ENCODE measurements around the gene CDH4. TPM values are rescaled to one million over a fixed set of nuclear protein-coding genes. Genes with fewer than 3 reads are reported as not detected.

CDH4 gene
- total RNA-seq, 1 experiment from 2014 or later = not detected

DNA sequence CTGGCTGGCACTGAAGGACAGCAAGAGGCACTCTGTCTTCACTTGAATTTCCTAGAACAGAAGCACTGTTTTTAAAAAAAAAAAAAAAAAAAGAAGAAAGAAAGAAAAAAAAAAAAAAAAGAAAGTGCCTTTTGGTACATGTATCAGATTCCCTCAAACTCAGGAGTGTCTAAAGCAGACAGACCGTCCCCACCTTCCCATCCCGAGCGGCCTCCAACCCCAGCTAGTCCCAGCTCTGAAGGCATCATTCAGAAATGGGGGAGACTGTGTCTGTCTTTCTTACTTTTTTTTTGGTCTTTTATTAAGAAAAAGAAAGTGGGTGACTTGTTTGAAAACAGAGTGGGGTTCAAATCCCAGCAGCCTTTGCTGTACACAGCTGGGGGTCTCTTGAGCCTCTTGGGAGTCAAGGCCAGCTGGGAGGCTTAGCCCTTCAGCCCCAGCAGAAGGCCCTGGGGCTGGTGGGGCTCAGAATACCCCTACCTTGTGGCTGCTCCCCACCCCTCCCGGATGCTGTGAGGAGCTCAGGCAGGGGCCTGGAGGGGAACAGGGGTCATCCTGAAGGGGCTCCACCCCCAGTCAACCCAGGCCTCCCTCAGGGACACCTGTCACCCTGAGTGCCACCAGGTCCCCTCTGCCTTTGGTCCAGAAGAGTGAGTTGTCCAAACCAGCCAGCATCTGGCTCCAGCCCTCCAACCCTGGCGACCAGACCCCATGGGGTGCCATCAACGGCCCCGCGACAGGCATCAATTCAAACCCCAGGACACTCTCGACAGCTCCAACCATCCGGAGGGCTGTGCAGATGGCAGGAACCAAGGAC, 685.3 kb downstream of the CDH4 start:
- no peak overlapping the region for H3K4me3 Mint-ChIP-seq (ENCODE audit: unreplicated experiment)
- H3K27me3 Mint-ChIP-seq (ENCODE audit: insufficient read depth, unreplicated experiment) = peaks cover 3% of the 10 kb centered on the region
- DNase-seq = no peak
- H3K36me3 ChIP-seq (ENCODE audit: control insufficient read depth, insufficient read depth, low read length) = no peaks in the 10 kb centered on the region
- no peak overlapping the region for H3K4me3 ChIP-seq (ENCODE audit: low read depth, low read length)
- ChIA-PET POLR2A (no interaction called here), CTCF (interaction anchor here (0.7 kb wide), 1 partner anchor 989 kb away, joined by 3 read pairs; no protein-coding TSS in a partner anchor)
- intact Hi-C loops (cut with micrococcal nuclease; ENCODE audit: unreplicated experiment) = no loop called here
- H3K9me3 ChIP-seq = no peaks in the 10 kb centered on the region
- H3K4me1 Mint-ChIP-seq (ENCODE audit: low read depth, unreplicated experiment) = peaks cover 7% of the 10 kb centered on the region
- peaks cover 8% of the 10 kb centered on the region for H3K36me3 Mint-ChIP-seq (ENCODE audit: insufficient read depth, unreplicated experiment)
- H3K4me1 ChIP-seq = no peaks in the 10 kb centered on the region
- H3K9me3 Mint-ChIP-seq (ENCODE audit: unreplicated experiment) = no peaks in the 10 kb centered on the region
- H3K27ac Mint-ChIP-seq (ENCODE audit: unreplicated experiment) = no peak overlapping the region
- no TSS peak for BruUV-seq (replicated peaks)
- TF ChIP-seq, protein P1, sequence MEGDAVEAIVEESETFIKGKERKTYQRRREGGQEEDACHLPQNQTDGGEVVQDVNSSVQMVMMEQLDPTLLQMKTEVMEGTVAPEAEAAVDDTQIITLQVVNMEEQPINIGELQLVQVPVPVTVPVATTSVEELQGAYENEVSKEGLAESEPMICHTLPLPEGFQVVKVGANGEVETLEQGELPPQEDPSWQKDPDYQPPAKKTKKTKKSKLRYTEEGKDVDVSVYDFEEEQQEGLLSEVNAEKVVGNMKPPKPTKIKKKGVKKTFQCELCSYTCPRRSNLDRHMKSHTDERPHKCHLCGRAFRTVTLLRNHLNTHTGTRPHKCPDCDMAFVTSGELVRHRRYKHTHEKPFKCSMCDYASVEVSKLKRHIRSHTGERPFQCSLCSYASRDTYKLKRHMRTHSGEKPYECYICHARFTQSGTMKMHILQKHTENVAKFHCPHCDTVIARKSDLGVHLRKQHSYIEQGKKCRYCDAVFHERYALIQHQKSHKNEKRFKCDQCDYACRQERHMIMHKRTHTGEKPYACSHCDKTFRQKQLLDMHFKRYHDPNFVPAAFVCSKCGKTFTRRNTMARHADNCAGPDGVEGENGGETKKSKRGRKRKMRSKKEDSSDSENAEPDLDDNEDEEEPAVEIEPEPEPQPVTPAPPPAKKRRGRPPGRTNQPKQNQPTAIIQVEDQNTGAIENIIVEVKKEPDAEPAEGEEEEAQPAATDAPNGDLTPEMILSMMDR (IDR thresholded peaks at IDR 0.05; ENCODE audit: insufficient read depth in 1 of 2, low read depth in 1 of 2, low read length in 1 of 2, severe bottlenecking in 1 of 2, unreplicated experiment in 1 of 2) = no peak
- no peaks in the 10 kb centered on the region for H3K27me3 ChIP-seq (replicated peaks; ENCODE audit: control insufficient read depth, insufficient read depth, low read length)

DNA sequence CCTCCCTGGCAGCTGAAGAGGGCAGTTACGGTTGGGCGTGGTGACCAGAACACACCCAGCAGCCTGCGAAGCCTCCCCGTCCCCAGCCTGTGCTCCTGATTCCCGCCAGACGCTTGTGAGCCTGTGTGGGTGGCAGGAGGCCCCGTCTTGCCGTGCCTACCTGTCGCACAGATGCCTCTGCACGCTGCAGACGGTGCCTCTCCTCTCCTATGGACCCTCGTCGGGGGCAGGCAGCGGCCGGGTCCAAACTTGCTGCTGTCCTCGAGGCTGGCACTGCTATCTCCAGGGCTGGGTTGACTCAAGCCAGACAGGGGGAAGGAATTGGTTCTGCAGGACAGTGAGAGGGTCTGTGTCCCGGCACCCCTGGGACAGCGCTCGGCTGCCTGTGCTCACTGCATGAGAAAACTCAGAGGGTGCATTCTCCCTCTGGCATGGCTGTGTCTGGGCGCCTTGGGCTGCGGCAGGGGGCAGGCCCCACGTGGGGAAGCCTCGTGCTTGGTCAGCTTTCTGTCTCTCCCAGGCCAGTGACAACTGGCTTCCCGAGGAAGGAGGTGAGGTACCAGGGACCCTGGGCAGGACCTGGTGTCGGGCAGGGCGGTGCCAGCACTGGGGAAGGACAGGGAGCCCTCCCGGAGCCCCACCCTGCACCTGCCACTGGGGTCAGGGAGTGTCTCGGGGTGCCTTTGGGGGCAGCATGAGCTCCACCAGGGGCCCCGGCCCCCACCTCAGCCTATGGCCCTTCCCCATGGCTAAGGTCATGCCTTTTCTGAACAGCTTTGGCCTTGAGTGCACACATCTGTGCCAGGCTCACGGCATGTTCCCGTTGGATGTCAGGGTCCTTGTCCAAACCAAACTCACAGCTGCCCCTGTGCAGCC, 686.1 kb downstream of the CDH4 start:
- no peak overlapping the region for H3K27ac Mint-ChIP-seq (ENCODE audit: unreplicated experiment)
- H3K9me3 ChIP-seq = no peaks in the 10 kb centered on the region
- no peaks in the 10 kb centered on the region for H3K4me1 ChIP-seq
- TF ChIP-seq, protein P1 (IDR thresholded peaks at IDR 0.05; ENCODE audit: insufficient read depth in 1 of 2, low read depth in 1 of 2, low read length in 1 of 2, severe bottlenecking in 1 of 2, unreplicated experiment in 1 of 2) = no peak
- H3K4me3 Mint-ChIP-seq (ENCODE audit: unreplicated experiment) = no peak overlapping the region
- no peaks in the 10 kb centered on the region for H3K27me3 ChIP-seq (replicated peaks; ENCODE audit: control insufficient read depth, insufficient read depth, low read length)
- CTCF ChIA-PET = no interaction called here
- intact Hi-C loops (cut with micrococcal nuclease; ENCODE audit: unreplicated experiment) = no loop called here
- H3K4me1 Mint-ChIP-seq (ENCODE audit: low read depth, unreplicated experiment) = peaks cover 7% of the 10 kb centered on the region
- POLR2A ChIA-PET = no interaction called here
- DNase-seq = peak in 1 of 2 experiments; percentile 45
- no peaks in the 10 kb centered on the region for H3K27me3 Mint-ChIP-seq (ENCODE audit: insufficient read depth, unreplicated experiment)
- peaks cover 13% of the 10 kb centered on the region for H3K36me3 Mint-ChIP-seq (ENCODE audit: insufficient read depth, unreplicated experiment)
- H3K9me3 Mint-ChIP-seq (ENCODE audit: unreplicated experiment) = no peaks in the 10 kb centered on the region
- no peak overlapping the region for H3K4me3 ChIP-seq (ENCODE audit: low read depth, low read length)
- BruUV-seq (replicated peaks) = no TSS peak
- no peaks in the 10 kb centered on the region for H3K36me3 ChIP-seq (ENCODE audit: control insufficient read depth, insufficient read depth, low read length)

DNA sequence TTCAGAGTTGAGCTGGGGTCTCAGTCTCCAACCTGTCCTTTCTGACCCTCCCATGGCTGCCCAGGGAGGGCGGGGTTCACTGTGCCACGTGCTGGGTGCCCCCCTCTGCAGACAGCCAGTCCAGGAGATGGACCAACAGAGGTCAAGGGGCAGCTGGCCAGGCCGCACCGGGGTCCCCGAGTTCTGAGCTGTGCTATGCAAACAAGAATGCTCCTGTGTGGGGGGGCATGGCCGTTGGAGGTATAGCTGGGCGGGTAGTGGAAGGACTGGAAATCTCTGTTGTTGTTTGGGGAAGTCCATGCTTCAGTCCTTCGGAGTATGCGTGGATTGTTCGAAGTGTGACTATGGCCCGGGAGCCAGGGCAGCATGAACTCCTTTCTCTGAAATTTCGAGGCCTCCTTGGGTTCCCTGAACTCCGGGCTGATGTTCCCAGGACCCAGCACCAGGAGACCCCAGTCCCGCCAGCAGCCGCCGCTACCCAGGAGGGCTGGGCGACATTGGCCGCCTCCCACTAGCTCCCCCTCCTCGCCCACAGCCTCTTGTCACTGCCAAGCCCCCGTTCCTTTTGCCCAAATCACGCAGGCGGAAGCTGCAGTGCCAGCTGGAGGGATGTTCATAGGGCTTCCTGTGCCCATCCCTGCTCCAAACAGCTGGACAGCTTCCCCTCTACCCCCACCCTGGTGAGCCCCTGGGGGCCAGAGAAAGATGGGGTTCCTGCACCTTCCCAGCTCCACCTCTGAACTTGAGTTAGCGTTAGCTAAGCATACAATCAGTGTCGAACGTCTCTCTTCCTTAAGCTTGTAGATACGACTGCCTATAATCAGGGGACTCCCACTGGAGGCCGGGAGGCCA, 687.0 kb downstream of the CDH4 start:
- no peaks in the 10 kb centered on the region for H3K9me3 Mint-ChIP-seq (ENCODE audit: unreplicated experiment)
- H3K36me3 Mint-ChIP-seq (ENCODE audit: insufficient read depth, unreplicated experiment) = peaks cover 13% of the 10 kb centered on the region
- Histone ChIP-seq H3K4me1 (no peaks in the 10 kb centered on the region), H3K4me3 (ENCODE audit: low read depth, low read length) (no peak overlapping the region), H3K36me3 (ENCODE audit: control insufficient read depth, insufficient read depth, low read length) (no peaks in the 10 kb centered on the region), H3K27me3 (replicated peaks; ENCODE audit: control insufficient read depth, insufficient read depth, low read length) (no peaks in the 10 kb centered on the region), H3K9me3 (no peaks in the 10 kb centered on the region)
- H3K27ac Mint-ChIP-seq (ENCODE audit: unreplicated experiment) = no peak overlapping the region
- TF ChIP-seq, protein P1 (IDR thresholded peaks at IDR 0.05; ENCODE audit: insufficient read depth in 1 of 2, low read depth in 1 of 2, low read length in 1 of 2, severe bottlenecking in 1 of 2, unreplicated experiment in 1 of 2) = no peak
- POLR2A ChIA-PET = no interaction called here
- CTCF ChIA-PET = no interaction called here
- BruUV-seq (replicated peaks) = no TSS peak
- no peaks in the 10 kb centered on the region for H3K27me3 Mint-ChIP-seq (ENCODE audit: insufficient read depth, unreplicated experiment)
- H3K4me3 Mint-ChIP-seq (ENCODE audit: unreplicated experiment) = no peak overlapping the region
- H3K4me1 Mint-ChIP-seq (ENCODE audit: low read depth, unreplicated experiment) = peaks cover 7% of the 10 kb centered on the region
- intact Hi-C loops (cut with micrococcal nuclease; ENCODE audit: unreplicated experiment) = no loop called here
- DNase-seq = peak in 1 of 2 experiments; percentile 55
